GM18873 (cell line): ENCODE measurements around the gene STAG1.
"Not testable (repeated sequence)": the region's sequence is repeated elsewhere in the genome, so short reads cannot be mapped to it uniquely, and the experiment has no call there.

ENCODE experiments used
- ATAC-seq: cut with Tn5 transposase; IDR thresholded peaks from one replicate; pipeline ENCODE4 v1.9.1; 2021; ENCODE audit warnings: mild to moderate bottlenecking, moderate library complexity, moderate number of reproducible peaks; ENCODE audit not compliant: unreplicated experiment, low FRiP score

Gene STAG1

DNA sequence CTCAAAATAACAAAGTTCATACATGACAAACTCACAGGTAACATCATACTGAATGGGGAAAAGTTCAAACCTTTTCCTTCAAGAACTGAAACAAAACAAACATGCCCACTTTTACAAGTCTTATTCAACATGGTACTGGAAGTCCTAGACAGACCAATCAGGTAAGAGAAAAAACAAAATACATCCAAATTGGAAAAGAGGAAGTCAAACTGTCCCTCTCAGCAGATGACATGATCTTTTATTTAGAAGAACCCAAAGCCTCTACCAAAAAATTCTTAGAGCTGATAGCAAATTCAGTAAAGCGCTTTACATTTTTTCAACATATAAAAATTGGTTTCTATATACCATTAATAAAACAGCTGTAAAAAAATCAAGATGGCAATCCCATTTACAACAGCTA, 219.4 kb downstream of the STAG1 start:
- no peak for ATAC-seq

DNA sequence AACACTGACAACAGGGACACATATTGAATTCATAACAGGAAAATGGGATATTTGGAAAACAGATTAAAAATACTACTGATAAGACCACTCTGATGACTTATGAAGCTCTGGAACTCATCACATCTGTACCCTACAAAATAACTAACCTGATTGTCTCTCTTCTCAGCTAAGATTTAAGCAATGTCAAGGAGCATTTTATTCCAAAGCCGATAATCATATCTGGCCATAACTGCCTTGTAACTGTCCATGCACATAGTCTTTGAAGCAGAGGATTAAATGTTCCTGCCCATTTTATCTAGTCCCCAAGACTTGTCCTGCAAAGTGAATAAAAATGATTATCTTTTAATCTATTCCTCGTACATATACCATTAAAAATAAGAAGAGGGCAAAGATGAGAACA, 234.1 kb downstream of the STAG1 start:
- ATAC-seq: no peak

DNA sequence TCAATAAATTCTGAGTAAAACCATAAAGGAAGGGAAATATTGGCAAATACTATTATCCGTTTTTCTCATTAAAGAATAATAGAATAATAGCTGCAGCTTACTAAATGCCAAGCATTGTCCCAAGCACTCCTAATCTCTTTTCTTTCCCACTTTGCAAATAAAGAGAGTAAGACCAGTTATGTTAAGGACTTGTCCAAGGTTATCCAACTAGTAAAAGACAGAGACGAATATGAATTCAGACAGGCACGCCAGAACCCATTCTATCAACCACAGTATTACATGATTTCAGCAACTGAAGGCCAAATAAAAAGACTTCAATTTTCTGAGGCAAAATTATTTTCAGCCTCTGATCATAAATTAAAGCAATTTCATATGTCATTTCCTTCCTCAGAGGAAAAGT, 235.5 kb downstream of the STAG1 start:
- ATAC-seq: no peak

DNA sequence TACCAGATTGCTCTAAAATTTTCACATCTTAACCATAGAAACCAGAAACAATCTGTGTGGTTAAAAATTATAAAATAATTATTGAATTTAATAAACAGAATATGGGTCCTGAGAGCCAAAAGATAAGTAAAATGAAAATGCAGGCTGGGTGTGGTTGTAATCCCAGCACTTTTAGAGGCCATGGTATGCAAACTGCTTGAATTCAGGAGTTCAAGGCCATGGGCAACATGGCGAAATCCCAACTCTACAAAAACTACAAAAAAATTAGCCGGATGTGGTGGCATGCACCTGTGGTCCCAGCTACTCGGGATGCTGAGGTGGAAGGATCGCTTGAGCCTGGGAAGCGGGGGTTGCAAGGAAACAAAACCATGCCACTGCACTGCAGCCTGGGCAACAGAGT, 236.1 kb downstream of the STAG1 start:
- ATAC-seq: no peak

DNA sequence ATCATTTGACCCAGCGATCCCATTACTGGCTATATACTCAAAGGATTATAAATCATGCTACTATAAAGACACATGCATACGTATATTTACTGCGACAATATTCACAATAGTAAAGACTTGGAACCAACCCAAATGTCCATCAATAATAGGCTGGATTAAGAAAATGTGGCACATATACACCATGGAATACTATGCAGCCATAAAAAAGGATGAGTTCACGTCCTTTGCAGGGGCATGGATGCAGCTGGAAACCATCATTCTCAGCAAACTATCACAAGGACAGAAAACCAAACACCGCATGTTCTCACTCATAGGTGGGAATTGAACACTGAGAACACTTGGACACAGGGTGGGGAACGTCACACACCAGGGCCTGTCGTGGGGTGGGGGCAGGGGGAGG, 237.6 kb downstream of the STAG1 start:
- ATAC-seq: not testable (repeated sequence)

DNA sequence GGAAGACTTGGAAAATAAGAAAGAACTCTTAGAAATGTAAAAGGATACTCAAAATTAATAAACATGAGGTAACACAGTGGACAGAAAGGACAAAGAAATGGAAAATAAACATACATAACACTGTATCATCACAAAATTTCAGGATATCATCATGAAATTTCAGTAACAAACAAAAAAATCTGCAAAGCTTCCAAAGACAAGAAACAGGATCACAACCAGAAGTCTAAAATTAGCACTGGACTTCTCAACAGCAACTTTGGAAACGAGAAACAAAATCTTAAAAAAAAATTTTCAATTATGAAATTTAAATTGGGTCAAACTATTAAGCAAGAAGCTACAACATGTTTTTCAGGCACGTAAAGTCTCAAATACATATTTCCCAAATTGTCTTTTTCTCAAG, 238.8 kb downstream of the STAG1 start:
- ATAC-seq: no peak

DNA sequence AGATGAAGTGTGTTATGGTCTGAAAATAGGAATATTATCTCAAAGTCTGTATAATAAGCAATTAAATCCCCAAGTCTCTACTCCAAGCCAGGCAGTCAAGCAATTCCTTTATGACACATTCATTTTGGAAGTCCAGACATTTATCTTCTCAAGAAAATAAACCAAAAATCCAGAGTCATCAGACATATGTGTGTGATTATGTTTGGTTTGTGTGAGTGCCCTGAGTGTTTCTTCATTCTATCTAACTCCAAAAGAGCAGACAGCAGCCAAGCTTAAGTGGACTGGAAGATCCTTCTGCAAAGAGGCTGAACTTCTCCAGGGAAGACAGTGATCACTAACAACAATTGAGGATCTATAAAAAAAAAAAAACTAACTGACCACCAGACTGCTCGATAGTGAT, 239.8 kb downstream of the STAG1 start:
- ATAC-seq: no peak

DNA sequence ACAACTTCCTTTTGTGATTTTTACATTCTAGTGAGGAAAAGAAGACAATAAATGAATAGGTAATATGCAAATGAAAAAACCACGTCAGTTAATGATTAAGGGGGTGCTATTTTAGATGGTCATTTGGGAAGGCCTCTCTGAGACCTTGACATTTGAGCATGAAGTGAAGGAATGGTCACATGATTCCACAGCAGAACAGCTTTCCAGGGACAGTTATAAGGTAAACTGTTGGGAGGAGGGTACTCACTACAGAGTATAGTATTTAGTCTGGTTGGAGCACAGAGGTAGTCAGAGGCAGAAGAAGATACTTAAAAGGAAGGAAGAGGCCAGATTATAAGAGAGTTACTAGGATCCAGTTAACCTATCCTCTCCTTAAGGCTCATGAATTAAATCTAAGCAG, 246.5 kb downstream of the STAG1 start:
- ATAC-seq: no peak

DNA sequence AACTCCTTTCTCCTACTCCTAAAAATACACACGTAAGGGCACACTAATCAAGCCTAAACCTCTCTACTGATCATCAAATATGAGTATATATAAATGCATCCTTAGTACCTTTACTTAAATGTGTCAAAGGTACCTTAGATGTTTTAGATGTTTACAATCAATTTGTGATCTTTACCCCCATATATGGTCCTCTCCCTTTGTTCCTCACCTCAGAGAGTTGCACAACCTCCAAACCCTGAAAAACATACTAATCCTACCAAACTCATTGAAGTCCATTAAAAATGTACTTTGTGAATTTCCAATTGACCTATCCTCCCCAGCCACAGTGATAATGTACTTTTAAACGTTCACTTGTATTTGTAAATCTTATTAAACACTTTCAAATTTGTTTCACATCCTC, 249.1 kb downstream of the STAG1 start:
- no peak for ATAC-seq

DNA sequence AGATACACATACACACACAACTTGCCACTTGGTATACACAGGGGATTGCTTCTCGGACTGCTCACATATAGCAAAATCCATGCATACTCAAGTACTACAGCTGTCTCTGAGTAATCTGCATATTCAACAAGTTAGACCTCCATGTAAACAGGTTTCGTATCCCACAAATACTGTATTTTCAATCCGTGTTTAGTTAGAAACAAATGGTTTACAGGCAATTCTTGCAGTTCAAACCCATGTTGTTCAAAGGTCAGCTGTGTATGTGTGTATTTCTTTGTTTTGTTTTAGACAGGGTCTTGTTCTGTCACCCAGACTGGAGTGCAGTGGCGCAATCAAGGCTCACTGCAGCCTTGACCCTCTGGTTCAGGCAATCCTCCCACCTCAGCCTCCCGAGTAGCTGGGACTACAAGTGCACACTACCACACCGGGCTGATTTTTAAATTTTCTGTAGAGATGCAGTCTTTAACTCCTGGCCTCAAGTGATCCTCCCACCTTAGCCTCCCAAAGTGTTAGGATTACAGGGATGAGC, 253.2 kb downstream of the STAG1 start:
- ATAC-seq: no peak

DNA sequence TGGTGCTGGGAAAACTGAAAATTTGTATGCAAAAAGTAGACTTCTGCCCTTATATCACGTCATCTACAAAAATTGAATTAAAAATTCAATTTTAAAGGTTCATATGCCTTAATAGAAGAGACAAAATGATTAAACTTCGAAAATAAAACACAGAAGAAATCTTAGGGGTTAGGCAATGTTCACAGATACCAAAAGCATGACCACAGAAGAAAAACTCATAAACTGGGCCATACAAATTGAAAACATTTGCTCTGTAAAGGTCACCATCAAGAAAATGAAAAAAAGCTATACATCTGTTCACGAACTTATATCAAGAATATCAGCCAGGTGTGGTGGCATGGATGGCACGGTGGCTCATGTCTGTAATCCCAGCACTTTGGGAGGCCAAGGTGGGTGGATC, 257.0 kb downstream of the STAG1 start:
- ATAC-seq: no peak

DNA sequence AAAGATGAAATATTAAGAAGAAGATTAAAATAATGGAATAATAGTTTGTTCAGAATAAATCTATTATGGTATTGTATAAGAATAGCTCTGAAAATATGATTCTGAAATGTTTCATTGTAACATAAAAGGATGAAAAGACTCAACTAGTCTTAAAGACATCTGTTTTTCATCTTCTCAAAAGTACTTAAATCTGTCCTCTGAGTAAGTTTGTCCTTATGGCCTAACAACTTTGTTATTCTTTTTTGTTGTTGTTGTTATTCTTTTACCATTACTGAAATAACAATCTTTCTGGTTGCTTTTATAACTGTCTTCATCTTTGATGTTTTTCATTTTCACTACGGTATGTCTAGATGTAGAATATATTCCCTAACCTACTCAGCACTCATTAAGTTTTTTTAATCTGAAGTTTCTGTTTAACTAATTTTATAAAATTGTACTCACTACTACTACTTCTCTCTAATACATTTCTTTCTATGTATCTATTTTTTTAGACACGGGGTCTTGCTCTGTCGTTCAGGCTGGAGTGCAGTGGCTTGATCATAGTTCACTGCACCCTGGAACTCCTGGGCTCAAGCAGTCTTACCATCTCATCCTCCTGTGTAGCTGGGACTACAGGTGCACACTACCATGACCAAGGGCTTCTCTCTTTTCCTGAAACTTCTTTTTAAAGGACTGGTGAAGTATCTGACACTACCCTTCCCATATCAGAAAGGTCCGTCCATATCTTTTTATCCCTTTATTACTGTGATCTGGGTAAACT, 261.4 kb downstream of the STAG1 start:
- no peak for ATAC-seq

DNA sequence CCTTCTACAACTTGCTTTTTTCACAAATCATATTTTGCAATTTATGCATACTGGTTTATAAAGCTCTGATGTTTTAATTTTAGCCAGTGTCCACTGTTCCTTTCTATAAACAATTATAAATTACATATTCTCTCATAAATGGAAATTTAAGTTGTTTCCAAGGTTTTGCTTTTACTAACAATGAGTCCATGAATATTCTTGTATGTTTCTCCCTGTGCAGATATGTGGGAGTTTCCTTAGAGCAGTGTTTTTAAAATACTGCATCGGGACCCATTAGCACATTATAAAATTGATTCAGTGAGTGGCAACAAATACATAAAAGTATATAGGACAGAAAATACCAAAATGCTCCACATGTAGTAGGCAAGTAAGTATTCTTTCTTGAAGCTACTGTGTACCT, 266.4 kb downstream of the STAG1 start:
- ATAC-seq: no peak

DNA sequence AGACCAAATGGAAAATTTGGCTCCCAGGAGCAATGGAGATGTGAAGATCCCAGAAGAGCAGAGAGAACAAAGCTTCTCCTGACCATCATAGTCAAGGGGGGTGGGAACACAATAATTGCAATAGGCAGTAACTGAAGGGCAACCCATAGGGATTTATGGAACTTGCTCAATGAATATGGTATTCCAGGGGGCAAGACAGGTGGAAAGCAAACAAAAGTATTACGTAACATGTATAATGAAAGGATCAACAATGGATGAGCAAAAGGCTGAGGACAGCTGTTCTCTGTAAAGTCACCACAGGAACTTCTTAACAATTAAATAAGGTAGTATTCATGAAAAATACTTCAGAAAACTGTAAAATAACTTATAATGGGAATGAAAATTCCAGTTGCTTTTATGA, 275.9 kb downstream of the STAG1 start:
- ATAC-seq: no peak

DNA sequence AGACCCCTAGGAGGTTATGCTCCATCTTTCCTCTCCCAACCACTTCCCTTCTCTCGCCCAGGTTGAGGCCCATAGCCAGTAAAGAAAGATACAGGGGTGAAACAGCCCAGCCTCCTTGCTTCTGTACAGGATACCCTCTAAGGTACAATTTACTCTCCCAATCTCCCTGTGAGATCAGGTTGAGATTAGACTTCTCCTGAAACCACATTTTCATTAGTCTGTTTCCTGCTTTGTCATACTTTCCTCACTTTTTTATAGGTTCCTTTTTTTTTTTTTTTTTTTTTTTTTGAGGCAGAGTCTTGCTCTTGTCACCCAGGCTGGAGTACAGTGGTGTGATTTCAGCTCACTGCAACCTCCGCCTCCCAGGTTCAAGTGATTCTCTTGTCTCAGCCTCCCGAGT, 277.3 kb downstream of the STAG1 start:
- ATAC-seq: not testable (repeated sequence)

DNA sequence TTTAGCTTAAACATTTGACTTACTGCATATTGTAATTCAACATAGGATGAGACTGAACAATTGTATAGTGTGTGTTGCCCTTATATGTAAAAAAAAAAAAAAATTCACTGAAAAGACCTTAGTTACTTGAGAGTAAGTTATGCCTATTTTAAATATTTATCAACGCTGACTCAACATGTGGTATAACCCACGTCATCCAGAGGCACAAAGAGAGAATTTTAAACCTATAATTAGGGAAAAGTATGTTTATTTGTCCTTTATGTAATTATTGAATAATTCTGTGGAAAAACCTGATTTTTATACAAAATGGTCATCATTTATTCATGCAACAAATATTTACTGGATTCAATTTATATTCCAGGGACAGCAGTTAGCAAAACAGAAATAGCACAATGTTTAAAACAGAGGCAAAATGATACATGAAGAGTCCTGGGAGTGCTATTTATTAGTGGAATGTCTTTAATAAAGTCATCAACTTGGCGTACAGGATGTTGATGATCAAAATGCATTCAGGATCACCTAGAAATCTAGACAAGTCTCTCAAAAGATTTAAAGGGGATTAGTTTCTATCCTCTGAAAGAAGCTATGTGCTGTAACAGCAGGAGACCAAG, 278.4 kb downstream of the STAG1 start:
- ATAC-seq: no peak

DNA sequence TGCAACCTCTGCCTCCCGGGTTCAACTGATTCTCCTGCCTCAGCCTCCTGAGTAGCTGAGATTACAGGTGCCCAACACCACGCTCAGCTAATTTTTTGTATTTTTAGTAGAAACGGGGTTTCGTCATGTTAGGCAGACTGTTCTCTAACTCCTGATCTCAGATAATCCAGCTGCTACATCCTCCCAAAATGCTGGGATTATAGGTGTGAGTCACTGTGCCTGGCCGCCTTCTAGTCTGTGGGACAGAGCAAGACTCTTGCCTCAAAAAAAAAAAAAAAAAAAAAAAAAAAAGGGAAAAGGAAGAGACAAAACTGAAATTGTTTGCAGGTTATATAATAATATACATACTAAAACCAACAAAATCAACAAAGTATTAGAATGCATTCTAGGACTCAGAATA, 286.9 kb downstream of the STAG1 start:
- ATAC-seq: no peak

DNA sequence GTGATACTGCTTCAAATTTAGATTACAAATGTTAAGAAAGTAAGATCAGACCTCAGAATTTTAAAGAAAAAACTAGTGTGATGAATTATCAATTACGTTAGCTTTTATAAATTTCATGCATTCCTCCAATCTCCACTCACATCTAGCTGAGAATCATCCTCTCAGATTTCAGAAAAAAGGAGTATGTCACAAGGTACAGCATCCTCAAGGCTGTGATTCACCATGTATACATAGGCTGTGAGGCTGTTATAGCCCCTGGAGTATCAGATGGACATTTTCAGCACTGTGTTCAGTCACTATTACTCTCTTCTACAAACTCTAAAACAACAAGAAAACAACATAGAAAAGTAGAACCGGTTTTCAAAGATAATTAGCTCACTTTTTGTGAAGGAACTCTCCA, 287.7 kb downstream of the STAG1 start:
- ATAC-seq: no peak

DNA sequence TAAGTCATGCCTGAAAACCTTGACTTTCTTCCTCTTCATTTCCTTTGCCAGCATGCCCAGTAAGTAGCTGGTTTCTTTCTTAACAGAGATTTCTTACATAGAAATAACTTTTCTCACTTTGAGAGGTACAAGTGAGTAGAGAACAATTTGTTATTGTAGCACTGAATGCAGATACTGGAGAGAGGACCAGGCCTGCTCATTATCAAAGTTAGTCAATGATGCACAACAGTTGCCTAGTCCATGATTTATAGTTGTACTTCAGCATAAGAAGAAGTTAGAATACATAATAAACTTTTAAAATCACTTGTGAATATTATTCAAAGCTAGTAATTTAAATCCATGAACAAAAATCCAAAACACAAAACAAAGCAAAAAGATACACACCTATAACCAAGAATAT, 289.0 kb downstream of the STAG1 start:
- no peak for ATAC-seq

DNA sequence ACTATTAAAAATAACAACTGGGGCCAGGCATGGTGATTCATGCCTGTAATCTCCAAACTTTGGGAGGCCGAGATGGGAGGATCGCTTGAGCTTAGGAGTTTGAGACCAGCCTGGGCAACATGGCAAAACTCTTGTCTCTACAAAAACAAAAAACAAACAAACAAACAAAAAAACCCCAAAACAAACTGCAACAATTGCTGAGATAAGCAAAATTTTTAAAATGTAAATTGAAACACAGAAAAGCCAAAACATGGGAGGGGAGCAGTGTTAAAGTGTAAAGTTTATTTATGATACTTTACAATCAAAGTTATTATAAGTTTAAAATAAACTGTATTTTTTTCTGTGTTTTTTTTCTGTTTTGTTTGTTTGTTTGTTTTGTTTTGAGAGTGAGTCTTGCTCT, 294.4 kb downstream of the STAG1 start:
- no peak for ATAC-seq

DNA sequence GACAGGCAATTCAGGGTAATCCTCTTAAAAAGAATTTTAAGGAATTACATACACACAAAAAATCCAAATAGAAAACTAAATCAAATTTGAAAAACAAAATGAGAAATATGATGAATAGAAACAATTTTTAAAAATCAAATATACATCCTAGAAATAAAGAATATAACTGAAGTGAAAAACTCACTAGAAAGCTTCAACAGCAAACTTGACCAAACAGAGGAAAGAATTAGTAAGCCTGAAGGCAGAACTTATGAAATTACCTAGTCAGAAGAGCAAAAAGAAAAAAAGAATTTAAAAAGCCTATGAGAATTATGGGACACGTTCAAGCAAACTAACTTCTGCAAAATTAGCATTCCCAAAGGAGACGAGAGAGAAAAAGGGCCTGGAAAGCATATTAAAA, 296.0 kb downstream of the STAG1 start:
- no peak for ATAC-seq

DNA sequence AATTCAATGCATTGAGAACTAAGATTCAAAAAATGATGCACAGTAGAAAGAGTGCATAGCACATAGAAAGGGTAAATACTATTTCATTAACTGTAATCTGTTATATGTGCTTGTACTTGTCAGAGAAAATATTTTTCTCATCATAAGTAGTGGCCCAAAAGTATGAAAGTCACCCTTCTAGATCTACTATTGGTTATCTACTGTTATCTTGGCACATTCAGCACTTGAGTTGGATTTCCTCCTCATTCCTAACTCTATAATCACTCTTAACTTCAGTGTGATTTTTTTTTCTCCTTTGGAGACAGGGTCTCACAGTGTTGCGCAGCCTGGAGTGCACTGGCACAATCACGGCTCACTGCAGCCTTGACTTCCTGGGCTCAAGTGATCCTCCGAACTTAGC, 307.6 kb downstream of the STAG1 start:
- ATAC-seq: no peak
